Muscle layer of colon (tissue), 2 donors: ENCODE results near the gene ADIPOQ.
"Not testable (repeated sequence)": the region's sequence is repeated elsewhere in the genome, so short reads cannot be mapped to it uniquely, and the experiment has no call there.

ENCODE experiments used
- H3K27ac ChIP-seq: one replicate; pipeline ENCODE4 v1.7.0; 2013; ENCODE audit warnings: low read depth, mild to moderate bottlenecking, low read length, moderate library complexity
- H3K27me3 ChIP-seq, 2 donors: one replicate each; pipeline ENCODE4 v1.7.0; 2013; ENCODE audit warnings: low read length in 2 of 2, mild to moderate bottlenecking in 2 of 2; ENCODE audit not compliant: insufficient read depth in 2 of 2, control insufficient read depth in 1 of 2
- H3K36me3 ChIP-seq: one replicate; pipeline ENCODE4 v1.7.0; 2013; ENCODE audit warnings: mild to moderate bottlenecking, low read length; ENCODE audit not compliant: insufficient read depth
- H3K4me1 ChIP-seq: one replicate; pipeline ENCODE4 v1.7.0; 2013; ENCODE audit warnings: mild to moderate bottlenecking, low read length; ENCODE audit not compliant: insufficient read depth
- H3K4me3 ChIP-seq, 2 donors: one replicate each; pipeline ENCODE4 v1.7.0; 2013; ENCODE audit warnings: low read length in 2 of 2, low read depth in 1 of 2, mild to moderate bottlenecking in 1 of 2, moderate library complexity in 1 of 2
- H3K9ac ChIP-seq: one replicate; pipeline ENCODE4 v1.7.0; 2013; ENCODE audit warnings: low read length
- H3K9me3 ChIP-seq: one replicate; pipeline ENCODE4 v1.7.0; 2013; ENCODE audit warnings: mild to moderate bottlenecking, low read length
- donor health status: abdominal sarcoma.
- donor health status: Adenocarcinoma of cecum.

Gene ADIPOQ

DNA sequence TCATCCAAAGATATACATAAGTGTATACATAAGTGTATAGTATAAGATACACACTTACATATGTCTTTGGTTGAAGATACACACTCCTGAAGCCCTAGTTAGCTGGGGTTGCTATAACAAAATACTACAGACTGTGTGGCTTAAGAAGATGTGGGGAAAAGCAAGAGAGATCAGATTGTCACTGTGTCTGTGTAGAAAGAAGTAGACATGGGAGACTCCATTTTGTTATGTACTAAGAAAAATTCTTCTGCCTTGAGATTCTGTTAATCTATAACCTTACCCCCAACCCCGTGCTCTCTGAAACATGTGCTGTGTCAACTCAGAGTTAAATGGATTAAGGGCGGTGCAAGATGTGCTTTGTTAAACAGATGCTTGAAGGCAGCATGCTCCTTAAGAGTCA is 50.6 kb downstream of the ADIPOQ start:
- H3K36me3 ChIP-seq, H3K4me3 ChIP-seq, H3K27me3 ChIP-seq, H3K4me1 ChIP-seq, H3K27ac ChIP-seq, H3K9me3 ChIP-seq, H3K9ac ChIP-seq: not testable (repeated sequence)

- no peak overlapping the region for H3K9ac ChIP-seq
- H3K9me3 ChIP-seq = no peaks in the 10 kb centered on the region
- no peaks in the 10 kb centered on the region for H3K4me1 ChIP-seq
- H3K27ac ChIP-seq = no peak overlapping the region
- no peak overlapping the region for H3K4me3 ChIP-seq
- no peaks in the 10 kb centered on the region for H3K27me3 ChIP-seq
- no peaks in the 10 kb centered on the region for H3K36me3 ChIP-seq
Observed at GRCh38 chr3:186895406-186895805, 52.9 kb downstream of the ADIPOQ start.

DNA sequence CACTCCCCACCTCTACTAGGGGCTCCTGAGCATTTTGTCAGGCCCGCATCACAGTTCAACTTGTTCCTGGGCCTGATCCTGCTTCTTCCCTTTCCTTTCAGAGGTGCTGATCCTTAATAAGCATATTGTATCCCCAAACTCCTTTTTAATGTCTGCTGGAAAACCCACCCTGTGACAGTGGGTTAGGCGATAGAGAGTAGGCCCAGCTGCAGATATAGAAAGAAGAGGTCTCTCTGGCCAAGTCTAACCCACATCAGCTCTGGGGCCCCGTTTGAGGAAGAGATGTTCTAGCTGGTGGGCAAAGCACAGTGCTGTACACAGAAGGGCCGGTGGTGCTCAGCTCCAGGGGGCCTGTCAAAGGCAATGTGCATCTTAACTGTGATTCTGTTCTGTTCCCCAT is 53.5 kb downstream of the ADIPOQ start:
- no peaks in the 10 kb centered on the region for H3K9me3 ChIP-seq
- H3K4me1 ChIP-seq = no peaks in the 10 kb centered on the region
- H3K36me3 ChIP-seq = no peaks in the 10 kb centered on the region
- no peak overlapping the region for H3K9ac ChIP-seq
- H3K27ac ChIP-seq = no peak overlapping the region
- no peaks in the 10 kb centered on the region for H3K27me3 ChIP-seq
- H3K4me3 ChIP-seq = no peak overlapping the region

GRCh38 chr3:186896875-186897274 is 54.4 kb downstream of the ADIPOQ start:
- Histone ChIP-seq H3K9ac (no peak overlapping the region), H3K27ac (no peak overlapping the region), H3K4me1 (no peaks in the 10 kb centered on the region), H3K27me3 (no peaks in the 10 kb centered on the region), H3K4me3 (no peak overlapping the region), H3K36me3 (no peaks in the 10 kb centered on the region), H3K9me3 (no peaks in the 10 kb centered on the region)

DNA sequence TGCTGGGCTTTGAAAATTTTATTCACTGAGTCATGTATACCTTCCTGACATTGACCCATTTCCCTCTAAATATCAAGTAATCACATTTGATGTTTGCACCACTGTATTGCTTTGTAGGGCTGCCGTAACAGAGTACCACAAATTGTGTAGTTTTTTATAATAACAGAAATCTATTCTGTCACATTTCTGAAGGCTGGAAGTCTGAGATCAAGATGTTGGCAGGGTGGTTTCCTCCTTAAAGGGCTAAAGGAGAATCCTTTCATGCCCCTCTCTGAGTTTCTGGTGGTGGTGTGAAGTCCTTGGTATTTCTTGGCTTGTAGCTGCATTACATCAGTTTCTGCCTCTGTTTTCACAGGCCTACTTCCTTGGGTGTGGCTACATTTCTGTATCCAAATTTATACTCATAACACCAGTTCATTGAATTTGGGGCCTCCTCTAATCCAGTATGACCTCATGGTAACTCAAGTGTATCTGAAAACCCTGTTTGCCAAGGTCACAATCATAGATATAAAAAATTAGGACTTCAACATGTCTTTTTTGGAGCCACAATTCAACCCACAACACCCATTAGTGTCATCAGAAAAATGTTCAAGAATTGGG is 58.7 kb downstream of the ADIPOQ start:
- no peaks in the 10 kb centered on the region for H3K4me1 ChIP-seq
- no peak overlapping the region for H3K4me3 ChIP-seq
- H3K9ac ChIP-seq = no peak overlapping the region
- H3K27ac ChIP-seq = no peak overlapping the region
- H3K36me3 ChIP-seq = no peaks in the 10 kb centered on the region
- H3K9me3 ChIP-seq = no peaks in the 10 kb centered on the region
- no peaks in the 10 kb centered on the region for H3K27me3 ChIP-seq

DNA sequence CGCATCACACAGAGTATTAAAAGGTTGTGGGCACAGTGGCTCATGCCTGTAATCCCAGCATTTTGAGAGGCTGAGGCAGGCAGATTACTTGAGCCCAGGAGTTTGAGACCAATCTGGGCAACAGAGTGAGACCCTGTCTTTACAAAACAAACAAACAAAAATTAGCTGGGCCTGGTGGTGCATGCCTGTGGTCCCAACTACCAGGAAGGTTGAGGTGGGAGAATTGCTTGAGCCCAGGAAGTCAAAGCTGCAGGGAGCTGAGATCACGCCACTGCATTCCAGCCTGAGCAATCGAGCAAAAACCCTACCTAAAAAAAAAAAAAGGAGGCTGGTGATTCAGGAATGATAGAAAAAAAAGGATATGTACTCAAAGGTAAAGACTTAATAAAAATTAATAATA is 59.6 kb downstream of the ADIPOQ start:
- Histone ChIP-seq H3K4me3 (no peak overlapping the region), H3K9ac (no peak overlapping the region), H3K4me1 (no peaks in the 10 kb centered on the region), H3K9me3 (no peaks in the 10 kb centered on the region), H3K27ac (no peak overlapping the region), H3K36me3 (no peaks in the 10 kb centered on the region), H3K27me3 (no peaks in the 10 kb centered on the region)

- H3K4me1 ChIP-seq = no peaks in the 10 kb centered on the region
- H3K27ac ChIP-seq = no peak overlapping the region
Observed at GRCh38 chr3:186902713-186903112, 60.2 kb downstream of the ADIPOQ start.

DNA sequence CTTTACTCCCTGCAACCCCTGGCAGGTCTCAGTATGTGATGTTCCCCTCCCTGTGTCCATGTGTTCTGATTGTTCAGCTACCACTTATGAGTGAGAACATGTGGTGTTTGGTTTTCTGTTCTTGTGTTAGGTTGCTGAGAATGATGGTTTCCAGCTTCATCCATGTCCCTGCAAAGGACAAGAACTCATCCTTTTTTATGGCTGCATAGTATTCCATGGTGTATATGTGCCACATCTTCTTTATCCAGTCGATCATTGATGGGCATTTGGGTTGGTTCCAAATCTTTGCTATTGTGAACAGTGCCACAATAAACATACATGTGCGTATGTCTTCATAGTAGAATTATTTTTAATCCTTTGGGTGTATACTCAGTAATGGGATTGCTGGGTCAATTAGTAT is 61.2 kb downstream of the ADIPOQ start:
- not testable (repeated sequence) for H3K27me3 ChIP-seq, H3K9ac ChIP-seq, H3K4me1 ChIP-seq, H3K4me3 ChIP-seq, H3K27ac ChIP-seq, H3K36me3 ChIP-seq, H3K9me3 ChIP-seq

More at GRCh38 chr3:186902713-186903112, 60.2 kb downstream of the ADIPOQ start:
- Histone ChIP-seq H3K27me3 (no peaks in the 10 kb centered on the region), H3K9ac (no peak overlapping the region), H3K36me3 (no peaks in the 10 kb centered on the region), H3K4me3 (no peak overlapping the region), H3K9me3 (no peaks in the 10 kb centered on the region)

- H3K9me3 ChIP-seq, H3K36me3 ChIP-seq, H3K27ac ChIP-seq, H3K27me3 ChIP-seq, H3K4me1 ChIP-seq, H3K9ac ChIP-seq, H3K4me3 ChIP-seq: not testable (repeated sequence)
Observed at GRCh38 chr3:186907075-186907474, 64.6 kb downstream of the ADIPOQ start.
